NB4 (cell line): Measurements from ENCODE around the gene TOM1L1.
"Not testable (repeated sequence)": the region's sequence is repeated elsewhere in the genome, so short reads cannot be mapped to it uniquely, and the experiment has no call there.

Experiments
- DNase-seq: peaks from one replicate; pipeline ENCODE4 v3.0.0; 2010; ENCODE audit warnings: low read depth
- H3K4me3 ChIP-seq: one replicate; pipeline ENCODE4 v1.5.1; 2011; ENCODE audit warnings: mild to moderate bottlenecking, low read depth, low read length, moderate library complexity
- CTCF ChIP-seq: IDR thresholded peaks from one replicate; pipeline ENCODE4 v1.5.1; 2012; ENCODE audit warnings: low read depth, low read length
- MAX ChIP-seq: IDR thresholded peaks from 2 replicates; pipeline ENCODE4 v1.6.1; 2011; ENCODE audit warnings: low read depth, low read length
- MYC ChIP-seq: IDR thresholded peaks from 2 replicates; pipeline ENCODE4 v1.6.1; 2011; ENCODE audit warnings: low read depth, low read length
- POLR2A ChIP-seq: IDR thresholded peaks from 2 replicates; pipeline ENCODE4 v1.6.1; 2011; ENCODE audit warnings: mild to moderate bottlenecking; ENCODE audit not compliant: insufficient read length; ENCODE audit errors: extremely low read depth

TOM1L1 gene

GRCh38 chr17:54864636-54865356 is 35.9 kb upstream of the TOM1L1 start:
- no peak overlapping the region for H3K4me3 ChIP-seq
- TF ChIP-seq CTCF = no peak
- TF ChIP-seq MAX = no peak
- TF ChIP-seq MYC = no peak
- TF ChIP-seq POLR2A = no peak
- no peak for DNase-seq

GRCh38 chr17:54867634-54868033 is 33.0 kb upstream of the TOM1L1 start:
- H3K4me3 ChIP-seq = no peak overlapping the region
- DNase-seq = no peak
- TF ChIP-seq MYC (no peak), POLR2A (no peak), MAX (no peak), CTCF (no peak)

- TF ChIP-seq POLR2A (no peak), MYC (no peak), CTCF (no peak), MAX (no peak)
- DNase-seq = no peak
- H3K4me3 ChIP-seq = no peak overlapping the region
Measured at GRCh38 chr17:54870671-54871175, 29.9 kb upstream of the TOM1L1 start.

GRCh38 chr17:54875906-54876305 is 24.7 kb upstream of the TOM1L1 start:
- H3K4me3 ChIP-seq, DNase-seq: not testable (repeated sequence)

- TF ChIP-seq MYC = no peak
- no peak for TF ChIP-seq POLR2A
- TF ChIP-seq CTCF = no peak
- TF ChIP-seq MAX = no peak
- DNase-seq = no peak
- H3K4me3 ChIP-seq = no peak overlapping the region
Measured at GRCh38 chr17:54876656-54877195, 23.9 kb upstream of the TOM1L1 start.

GRCh38 chr17:54881255-54881972 is 19.2 kb upstream of the TOM1L1 start:
- TF ChIP-seq POLR2A = no peak
- no peak for TF ChIP-seq MAX
- TF ChIP-seq MYC = no peak
- TF ChIP-seq CTCF = no peak
- no peak overlapping the region for H3K4me3 ChIP-seq
- no peak for DNase-seq
